ENCODE results near the gene MTF2. TPM values are rescaled to one million over a fixed set of nuclear protein-coding genes. Genes with fewer than 3 reads are reported as not detected.
A peak's percentile ranks its signal among the peaks of the same experiment; 100 is the strongest.

Gene MTF2
- total and polyA plus RNA-seq, 9 of the 15 experiments (the other 6 are each of a cell fraction or from before 2014, with no cell fraction given): 29.3 to 124 (median 57.7) TPM

GRCh38 chr1:93179886-93180722 lies 101.0 kb downstream of the MTF2 start, which contains the start of gene TMED5 (continued):
- TF ChIP-seq ZFPM2 (CRISPR knock-in tag; IDR thresholded peaks at IDR 0.05): no peak
- TF ChIP-seq CREBBP (IDR thresholded peaks at IDR 0.05; ENCODE audit: low read depth, low read length): no peak
- TF ChIP-seq ZNF354B (CRISPR knock-in tag; IDR thresholded peaks at IDR 0.05): no peak
- peak; percentile 43; the same call in 1 of the 2 replicates for TF ChIP-seq TAF7 (tag; IDR thresholded peaks at IDR 0.05)
- no peak for TF ChIP-seq TAF15 (IDR thresholded peaks at IDR 0.05; ENCODE audit: low read depth, low read length)
- TF ChIP-seq SMARCA4 (IDR thresholded peaks at IDR 0.05): no peak
- TF ChIP-seq, protein P1, sequence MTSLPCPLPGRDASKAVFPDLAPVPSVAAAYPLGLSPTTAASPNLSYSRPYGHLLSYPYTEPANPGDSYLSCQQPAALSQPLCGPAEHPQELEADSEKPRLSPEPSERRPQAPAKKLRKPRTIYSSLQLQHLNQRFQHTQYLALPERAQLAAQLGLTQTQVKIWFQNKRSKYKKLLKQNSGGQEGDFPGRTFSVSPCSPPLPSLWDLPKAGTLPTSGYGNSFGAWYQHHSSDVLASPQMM (CRISPR knock-in tag; IDR thresholded peaks at IDR 0.05): no peak
- TF ChIP-seq, protein P2, sequence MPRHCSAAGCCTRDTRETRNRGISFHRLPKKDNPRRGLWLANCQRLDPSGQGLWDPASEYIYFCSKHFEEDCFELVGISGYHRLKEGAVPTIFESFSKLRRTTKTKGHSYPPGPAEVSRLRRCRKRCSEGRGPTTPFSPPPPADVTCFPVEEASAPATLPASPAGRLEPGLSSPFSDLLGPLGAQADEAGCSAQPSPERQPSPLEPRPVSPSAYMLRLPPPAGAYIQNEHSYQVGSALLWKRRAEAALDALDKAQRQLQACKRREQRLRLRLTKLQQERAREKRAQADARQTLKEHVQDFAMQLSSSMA (CRISPR knock-in tag; IDR thresholded peaks at IDR 0.05): 0 out of 2 replicates have a peak, but pooled peaks have one; percentile 33
- peak in 1 of 2 experiments; percentile 42; a peak in 2 of 4 replicates for TF ChIP-seq HDAC1 (IDR thresholded peaks at IDR 0.05)
- TF ChIP-seq ZNF655 (CRISPR knock-in tag; IDR thresholded peaks at IDR 0.05): no peak
- TF ChIP-seq ZNF76 (CRISPR knock-in tag; IDR thresholded peaks at IDR 0.05; ENCODE audit: borderline replicate concordance): no peak
- no peak for TF ChIP-seq NR2F6 (CRISPR knock-in tag; IDR thresholded peaks at IDR 0.05)
- TF ChIP-seq CHCHD3 (CRISPR knock-in tag; IDR thresholded peaks at IDR 0.05): no peak; the same call in 1 of the 2 replicates
- TF ChIP-seq HMG20A (CRISPR knock-in tag; conservative IDR thresholded peaks at IDR 0.05): no peak
- TF ChIP-seq ZNF699 (CRISPR knock-in tag; IDR thresholded peaks at IDR 0.05; ENCODE audit: insufficient replicate concordance): no peak
- TF ChIP-seq ATF1 (CRISPR knock-in tag; IDR thresholded peaks at IDR 0.05): no peak; the same call in 1 of the 2 replicates
- peak; percentile 95 for TF ChIP-seq ATF1 (tag; IDR thresholded peaks at IDR 0.05)
- TF ChIP-seq POLR2AphosphoS2 (IDR thresholded peaks at IDR 0.05; ENCODE audit: low read length): no peak
- TF ChIP-seq SMAD2 (IDR thresholded peaks at IDR 0.05; ENCODE audit: low read depth, low read length): no peak
- TF ChIP-seq MTA2 (IDR thresholded peaks at IDR 0.05; ENCODE audit: low read depth): no peak
- TF ChIP-seq ILK (tag; IDR thresholded peaks at IDR 0.05; ENCODE audit: borderline replicate concordance, low read depth): no peak
- TF ChIP-seq, protein P3, sequence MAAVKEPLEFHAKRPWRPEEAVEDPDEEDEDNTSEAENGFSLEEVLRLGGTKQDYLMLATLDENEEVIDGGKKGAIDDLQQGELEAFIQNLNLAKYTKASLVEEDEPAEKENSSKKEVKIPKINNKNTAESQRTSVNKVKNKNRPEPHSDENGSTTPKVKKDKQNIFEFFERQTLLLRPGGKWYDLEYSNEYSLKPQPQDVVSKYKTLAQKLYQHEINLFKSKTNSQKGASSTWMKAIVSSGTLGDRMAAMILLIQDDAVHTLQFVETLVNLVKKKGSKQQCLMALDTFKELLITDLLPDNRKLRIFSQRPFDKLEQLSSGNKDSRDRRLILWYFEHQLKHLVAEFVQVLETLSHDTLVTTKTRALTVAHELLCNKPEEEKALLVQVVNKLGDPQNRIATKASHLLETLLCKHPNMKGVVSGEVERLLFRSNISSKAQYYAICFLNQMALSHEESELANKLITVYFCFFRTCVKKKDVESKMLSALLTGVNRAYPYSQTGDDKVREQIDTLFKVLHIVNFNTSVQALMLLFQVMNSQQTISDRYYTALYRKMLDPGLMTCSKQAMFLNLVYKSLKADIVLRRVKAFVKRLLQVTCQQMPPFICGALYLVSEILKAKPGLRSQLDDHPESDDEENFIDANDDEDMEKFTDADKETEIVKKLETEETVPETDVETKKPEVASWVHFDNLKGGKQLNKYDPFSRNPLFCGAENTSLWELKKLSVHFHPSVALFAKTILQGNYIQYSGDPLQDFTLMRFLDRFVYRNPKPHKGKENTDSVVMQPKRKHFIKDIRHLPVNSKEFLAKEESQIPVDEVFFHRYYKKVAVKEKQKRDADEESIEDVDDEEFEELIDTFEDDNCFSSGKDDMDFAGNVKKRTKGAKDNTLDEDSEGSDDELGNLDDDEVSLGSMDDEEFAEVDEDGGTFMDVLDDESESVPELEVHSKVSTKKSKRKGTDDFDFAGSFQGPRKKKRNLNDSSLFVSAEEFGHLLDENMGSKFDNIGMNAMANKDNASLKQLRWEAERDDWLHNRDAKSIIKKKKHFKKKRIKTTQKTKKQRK (IDR thresholded peaks at IDR 0.05; ENCODE audit: borderline replicate concordance, low read depth, low read length): no peak
- TF ChIP-seq SMAD4 (CRISPR knock-in tag; conservative IDR thresholded peaks at IDR 0.05): 0 out of 2 replicates have a peak, but pooled peaks have one; percentile 42

All from K562 (cell line).